Liver (tissue), 9 donors: ENCODE measurements around the gene NELL1. TPM values are rescaled to one million over a fixed set of nuclear protein-coding genes. Genes with fewer than 3 reads are reported as not detected.

Source experiments
- DNase-seq: peaks from one replicate; pipeline ENCODE4 v3.0.0-alpha.2; 2017; ENCODE audit warnings: low spot score
- H3K27ac ChIP-seq, 2 donors: one replicate each; pipeline ENCODE4 v1.7.0; 2013; ENCODE audit warnings: inconsistent platforms in 2 of 2, low read length in 2 of 2, control low read depth in 1 of 2, low read depth in 1 of 2, mild to moderate bottlenecking in 1 of 2
- H3K27me3 ChIP-seq, 4 donors: one replicate each; pipeline versions ENCODE4 v1.6.1 to v1.7.0; 2013; ENCODE audit warnings: low read length in 3 of 4, inconsistent platforms in 1 of 4, mild to moderate bottlenecking in 1 of 4, moderate library complexity in 1 of 4; ENCODE audit not compliant: control insufficient read depth in 4 of 4, insufficient read depth in 4 of 4
- H3K36me3 ChIP-seq, 4 donors: one replicate each; pipeline versions ENCODE4 v1.6.1 to v1.7.0; 2013; ENCODE audit warnings: low read length in 3 of 4, mild to moderate bottlenecking in 3 of 4, low read depth in 1 of 4, moderate library complexity in 1 of 4; ENCODE audit not compliant: control insufficient read depth in 4 of 4, insufficient read depth in 3 of 4
- H3K4me1 ChIP-seq, 4 donors: one replicate each; pipeline versions ENCODE4 v1.6.1 to v1.7.0; 2013; ENCODE audit warnings: low read length in 3 of 4, mild to moderate bottlenecking in 3 of 4, moderate library complexity in 1 of 4; ENCODE audit not compliant: control insufficient read depth in 4 of 4, insufficient read depth in 4 of 4
- H3K4me3 ChIP-seq, 3 donors: one replicate each; pipeline versions ENCODE4 v1.6.1 to v1.7.0; 2013; ENCODE audit warnings: low read length in 3 of 3, control low read depth in 1 of 3, low read depth in 1 of 3, mild to moderate bottlenecking in 1 of 3
- H3K9ac ChIP-seq, 2 donors: one replicate each; pipeline ENCODE4 v1.7.0; 2013; ENCODE audit warnings: low read length in 2 of 2, mild to moderate bottlenecking in 2 of 2, moderate library complexity in 2 of 2, control low read depth in 1 of 2, low read depth in 1 of 2
- H3K9me3 ChIP-seq, 4 donors: one replicate each; pipeline versions ENCODE4 v1.6.1 to v1.7.0; 2013; ENCODE audit warnings: low read length in 3 of 4; ENCODE audit not compliant: control insufficient read depth in 4 of 4
- EGR1 ChIP-seq, 2 donors: IDR thresholded peaks; 2 replicates each; pipeline ENCODE4 v1.6.1; 2016 to 2018; ENCODE audit warnings: antibody characterized with exemption in 2 of 2, low read depth in 2 of 2
- FOXA1 ChIP-seq: IDR thresholded peaks from 2 replicates; pipeline ENCODE4 v1.6.1; 2016; ENCODE audit warnings: antibody characterized with exemption
- FOXA2 ChIP-seq: IDR thresholded peaks from 2 replicates; pipeline ENCODE4 v1.6.1; 2016; ENCODE audit warnings: antibody characterized with exemption
- HNF4A ChIP-seq, 2 donors: conservative IDR thresholded peaks; 2 replicates each; pipeline ENCODE4 v1.6.1; 2016; ENCODE audit warnings: antibody characterized with exemption in 2 of 2, mild to moderate bottlenecking in 2 of 2
- HNF4G ChIP-seq: IDR thresholded peaks from 2 replicates; pipeline ENCODE4 v1.6.1; 2016; ENCODE audit warnings: antibody characterized with exemption
- JUND ChIP-seq, 2 donors: IDR thresholded peaks; 2 replicates each; pipeline ENCODE4 v1.6.1; 2016; ENCODE audit warnings: antibody characterized with exemption in 2 of 2
- MAX ChIP-seq: IDR thresholded peaks from 2 replicates; pipeline ENCODE4 v1.6.1; 2016; ENCODE audit warnings: antibody characterized with exemption
- NR2F2 ChIP-seq: IDR thresholded peaks from 2 replicates; pipeline ENCODE4 v1.6.1; 2016; ENCODE audit warnings: antibody characterized with exemption
- REST ChIP-seq: IDR thresholded peaks from 2 replicates; pipeline ENCODE4 v1.6.1; 2016; ENCODE audit warnings: antibody characterized with exemption, mild to moderate bottlenecking
- RXRA ChIP-seq, 2 donors: IDR thresholded peaks; 2 replicates each; pipeline ENCODE4 v1.6.1; 2017 to 2018; ENCODE audit warnings: antibody characterized with exemption in 2 of 2, mild to moderate bottlenecking in 1 of 2
- SP1 ChIP-seq: IDR thresholded peaks from 2 replicates; pipeline ENCODE4 v1.6.1; 2018; ENCODE audit warnings: antibody characterized with exemption, mild to moderate bottlenecking
- TAF1 ChIP-seq: conservative IDR thresholded peaks from 2 replicates; pipeline ENCODE4 v1.6.1; 2016; ENCODE audit warnings: antibody characterized with exemption, mild to moderate bottlenecking
- ZBTB33 ChIP-seq: IDR thresholded peaks from 2 replicates; pipeline ENCODE4 v1.6.1; 2016; ENCODE audit warnings: antibody characterized with exemption
- WGBS: extraction: QIAGEN DNeasy Blood & Tissue Kit; methylation state at CpG from one replicate; pipeline ENCODE4 v1.1.7; 2013; 5-methylcytosine and 5-hydroxymethylcytosine counted together
- polyA plus RNA-seq, 2 donors: library from polyadenylated mRNA; stranded (reverse) in 1 of 2; unstranded in 1 of 2; fragments of 200-250 nt in 1 of 2; fragments of >200 nt in 1 of 2; fragmentation: Nextera tagmentation in 1 of 2; extraction: Ambion mirVana in 1 of 2; gene quantifications; one replicate each; pipeline versions ENCODE4 v1.2.1 to v1.2.3, GENCODE V29; 2013 to 2015
- total RNA-seq, 2 donors: library from RNA; depleted of rRNA; stranded (reverse); fragments of >200 nt; gene quantifications; one replicate each; pipeline ENCODE4 v1.2.3, GENCODE V29; 2014
- donor health status: healthy.
- donor health status: healthy.
- donor health status: healthy.
- donor health status: healthy.
- donor health status: healthy.

NELL1 gene
- total and polyA plus RNA-seq, 4 donors, result not detected

GRCh38 chr11:21415606-21416005 is 746.2 kb downstream of the NELL1 start:
- TF ChIP-seq FOXA1 (no peak), FOXA2 (no peak), JUND (IDR thresholded peaks at IDR 0.05) (no peak), NR2F2 (no peak)
- no peak overlapping the region for H3K9ac ChIP-seq
- H3K4me3 ChIP-seq, result no peak overlapping the region
- H3K27ac ChIP-seq, result no peak overlapping the region
- WGBS, result 56% methylated on average over 2 of the region's 2 CpGs
- no peak for DNase-seq
- H3K27me3 ChIP-seq, result no peaks in the 10 kb centered on the region
- peaks cover 0 to 2% (median 0%) of the 10 kb centered on the region in 4 donors for H3K9me3 ChIP-seq
- no peaks in the 10 kb centered on the region for H3K36me3 ChIP-seq
- H3K4me1 ChIP-seq, result no peaks in the 10 kb centered on the region

- Histone ChIP-seq H3K9me3 (no peaks in the 10 kb centered on the region), H3K36me3 (no peaks in the 10 kb centered on the region), H3K9ac (no peak overlapping the region), H3K4me1 (no peaks in the 10 kb centered on the region), H3K4me3 (no peak overlapping the region), H3K27me3 (no peaks in the 10 kb centered on the region), H3K27ac (no peak overlapping the region)
- WGBS, result 75% methylated on average over 5 of the region's 5 CpGs
- TF ChIP-seq JUND (IDR thresholded peaks at IDR 0.05) (no peak), HNF4A (conservative IDR thresholded peaks at IDR 0.05) (no peak), FOXA1 (no peak), TAF1 (no peak), FOXA2 (no peak), MAX (no peak), RXRA (IDR thresholded peaks at IDR 0.05) (no peak), ZBTB33 (no peak), EGR1 (IDR thresholded peaks at IDR 0.05; ENCODE audit: low read depth in 2 of 2) (no peak), HNF4G (no peak), REST (no peak), SP1 (no peak)
- DNase-seq, result no peak
Measured at GRCh38 chr11:21421711-21422329, 752.4 kb downstream of the NELL1 start.

- no peak overlapping the region for H3K4me3 ChIP-seq
- H3K4me1 ChIP-seq, result no peaks in the 10 kb centered on the region
- DNase-seq, result no peak
- TF ChIP-seq HNF4A (conservative IDR thresholded peaks at IDR 0.05) (no peak), JUND (IDR thresholded peaks at IDR 0.05) (no peak), FOXA1 (no peak), MAX (no peak), ZBTB33 (no peak), NR2F2 (no peak), TAF1 (no peak)
- H3K36me3 ChIP-seq, result no peaks in the 10 kb centered on the region
- no peak overlapping the region for H3K27ac ChIP-seq
- no peaks in the 10 kb centered on the region for H3K27me3 ChIP-seq
- no peaks in the 10 kb centered on the region for H3K9me3 ChIP-seq
- no peak overlapping the region for H3K9ac ChIP-seq
- WGBS, result 60% methylated on average over 3 of the region's 3 CpGs
Measured at GRCh38 chr11:21426931-21427330, 757.5 kb downstream of the NELL1 start.
